CD4-positive, alpha-beta T cell treated with Interleukin-1 beta for 1 hour (primary cell): ENCODE results near the gene ITGA2B.
"Not testable (repeated sequence)": the region's sequence is repeated elsewhere in the genome, so short reads cannot be mapped to it uniquely, and the experiment has no call there.

Experiments used
- DNase-seq, 2 donors: peaks; one replicate each; pipeline ENCODE4 v3.0.0-alpha.2; 2020 to 2022

The ITGA2B gene

DNA sequence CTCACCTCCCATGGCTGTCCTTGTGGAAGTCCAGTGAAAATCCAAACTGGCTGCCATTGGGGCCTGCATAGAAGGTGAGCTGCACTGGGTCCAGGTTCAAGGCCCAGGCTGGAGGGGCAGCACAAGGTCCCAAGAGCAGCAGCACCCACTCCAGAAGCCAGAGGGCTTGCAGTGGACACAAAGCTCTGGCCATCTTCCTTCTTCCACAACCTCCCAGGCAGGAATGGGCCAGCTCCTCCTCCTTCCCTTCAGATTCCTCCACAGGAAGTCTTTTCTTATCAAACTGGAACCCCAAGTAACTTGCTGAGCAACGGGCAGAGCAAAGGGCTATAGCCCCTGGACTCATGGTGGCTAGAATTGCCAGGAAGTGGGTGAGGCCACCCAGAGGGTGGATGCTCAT lies at the start of gene ITGA2B:
TSS of gene ITGA2B (minus strand) at position 369 of the 400 bp plus-strand sequence. CDS start at position 193, 176 bp downstream.
- no peak for DNase-seq

DNA sequence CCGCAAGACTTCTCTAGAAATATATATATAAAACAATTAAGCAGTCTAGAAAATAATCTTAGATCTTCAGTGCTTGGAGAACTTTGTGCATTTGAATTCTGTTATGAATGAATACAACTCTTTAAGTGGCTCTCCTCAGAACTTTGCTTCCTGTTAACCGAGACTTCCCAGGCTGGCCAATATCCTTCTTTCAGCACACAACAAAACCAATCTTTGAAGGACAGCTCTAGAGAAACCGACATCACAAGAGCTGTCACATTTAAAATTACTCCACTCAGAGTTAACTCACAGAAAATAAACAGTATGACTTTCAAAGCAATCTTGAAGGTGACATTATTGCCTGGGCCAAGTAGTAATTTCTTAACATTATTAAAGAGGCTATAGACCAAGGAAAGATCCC lies 49.7 kb upstream of the ITGA2B start:
- no peak for DNase-seq

DNA sequence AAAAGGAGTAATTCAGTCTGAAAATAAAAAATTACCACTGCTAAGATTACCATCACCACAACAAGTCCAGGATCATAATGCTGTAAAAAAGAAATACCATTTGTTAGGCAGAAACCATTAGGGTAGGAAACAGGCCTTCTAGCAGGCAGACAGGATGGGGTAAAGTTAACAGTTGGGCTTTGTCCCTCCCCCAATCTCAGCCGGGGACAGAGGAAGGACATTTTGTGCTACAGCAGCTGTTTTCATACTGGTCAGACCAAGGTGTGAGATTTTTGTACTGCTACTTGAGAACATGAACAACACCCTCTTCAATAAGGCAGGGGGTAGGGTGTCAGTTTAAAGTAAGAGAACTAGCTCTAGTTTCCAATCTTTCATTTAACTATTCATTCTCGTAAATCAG lies 49.2 kb upstream of the ITGA2B start:
- DNase-seq, result peak; percentile 11 to 29

DNA sequence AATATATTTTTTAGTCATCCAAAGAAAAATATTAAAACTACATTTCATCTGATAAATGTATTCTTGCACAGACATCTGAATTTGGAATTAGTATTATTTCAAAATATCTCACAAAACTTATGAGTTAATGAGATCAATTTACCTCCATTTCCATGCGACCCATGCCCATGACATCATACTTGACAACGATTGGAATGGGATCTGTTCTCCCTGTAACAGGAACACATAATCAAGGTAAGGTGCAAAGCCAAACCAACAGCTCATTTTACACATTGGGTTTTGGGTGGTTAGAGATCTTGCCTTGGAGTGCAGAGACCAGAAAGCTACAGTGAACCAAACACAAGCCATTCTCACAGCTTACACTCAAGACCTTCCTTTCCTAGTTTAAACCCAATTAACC lies 46.9 kb upstream of the ITGA2B start:
- no peak for DNase-seq

DNA sequence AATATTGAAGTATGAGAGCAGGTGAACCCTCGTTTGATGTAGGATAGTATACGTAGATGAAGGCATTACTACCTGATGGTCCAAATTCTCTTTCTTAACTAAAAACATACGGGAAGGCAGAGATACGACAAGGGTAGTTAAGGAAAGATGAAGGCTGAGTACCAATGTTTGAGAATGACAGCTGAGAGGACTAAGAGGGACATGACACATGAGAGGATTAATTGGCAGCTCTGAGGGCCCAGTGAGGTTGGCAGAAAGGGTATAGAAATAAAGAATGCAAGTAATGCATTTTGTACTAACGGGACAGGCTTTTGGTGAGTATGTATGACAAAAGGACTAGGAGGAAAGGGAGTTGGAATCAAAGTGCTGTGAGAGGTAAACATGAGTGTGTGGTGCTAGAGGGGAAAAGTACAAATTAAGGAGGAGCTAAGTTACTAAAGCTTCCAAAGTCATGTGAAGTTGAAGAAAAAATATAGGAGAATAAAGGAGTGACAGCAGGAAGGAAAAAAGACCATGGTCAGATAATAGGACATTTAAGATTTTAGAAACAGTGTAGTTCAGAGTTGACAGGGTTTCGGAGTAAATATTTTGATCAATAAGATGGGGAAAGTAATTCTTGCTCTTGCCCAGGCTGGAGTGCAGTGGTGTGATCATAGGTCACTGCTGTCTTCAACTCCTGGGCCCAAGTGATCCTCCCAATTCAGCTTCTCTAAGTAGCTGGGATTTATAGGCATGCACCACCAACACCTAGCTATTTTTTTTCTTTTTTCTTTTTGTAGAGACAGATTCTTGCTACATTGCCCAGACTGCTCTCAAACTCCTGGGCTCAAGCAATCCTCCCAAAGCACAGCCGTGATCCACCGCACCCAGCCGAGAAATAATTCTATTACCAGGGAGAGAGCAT lies 43.1 kb upstream of the ITGA2B start:
- DNase-seq, result no peak

DNA sequence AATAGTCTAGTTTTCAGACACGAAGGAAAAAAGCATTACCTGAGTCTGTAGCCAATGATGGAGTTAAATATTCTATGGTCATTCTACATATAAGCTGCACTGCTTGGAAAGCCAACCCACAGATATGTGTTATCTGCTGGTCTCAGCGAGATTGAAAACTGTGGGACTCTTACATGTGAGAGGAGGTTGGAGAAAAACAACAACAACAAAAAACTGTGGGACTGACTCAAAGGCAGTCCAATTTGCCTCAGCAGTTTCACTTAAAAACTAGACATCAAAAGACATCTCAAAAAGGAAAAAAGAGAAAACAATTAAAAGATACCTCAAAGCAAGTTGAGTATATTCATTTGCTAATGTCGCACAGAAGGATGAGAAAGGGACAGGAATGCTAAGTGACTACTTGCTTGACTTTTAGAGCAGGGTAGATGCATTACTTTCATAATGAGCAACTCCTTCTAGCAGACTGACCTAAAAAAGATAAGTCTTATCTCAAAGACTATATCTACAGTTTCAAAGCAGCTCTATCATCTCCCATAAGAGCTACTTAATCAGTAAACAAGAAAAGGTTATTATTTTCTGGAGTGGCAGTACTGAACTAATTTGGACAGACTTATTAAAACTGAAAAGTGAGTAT lies 35.5 kb upstream of the ITGA2B start:
- DNase-seq, result no peak

DNA sequence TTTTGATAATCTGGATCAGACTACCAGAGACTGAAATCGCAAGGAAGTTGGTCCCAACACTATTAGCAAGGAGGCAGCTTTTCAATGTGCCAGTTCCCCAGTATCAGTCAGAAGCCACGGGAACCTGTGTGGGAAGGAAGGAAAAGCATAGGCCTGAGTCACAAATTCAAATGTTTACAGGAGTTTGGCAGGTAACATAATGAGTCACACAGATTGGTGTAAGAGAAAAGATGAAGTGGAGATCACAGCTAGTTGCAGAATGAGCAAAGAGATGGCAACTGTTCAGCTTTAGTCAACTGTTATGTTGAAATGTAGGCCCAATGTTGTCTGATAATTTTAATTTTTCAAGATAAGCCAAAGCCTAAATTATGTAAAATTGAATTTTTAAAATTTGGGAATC lies 28.1 kb upstream of the ITGA2B start:
- DNase-seq, result no peak

DNA sequence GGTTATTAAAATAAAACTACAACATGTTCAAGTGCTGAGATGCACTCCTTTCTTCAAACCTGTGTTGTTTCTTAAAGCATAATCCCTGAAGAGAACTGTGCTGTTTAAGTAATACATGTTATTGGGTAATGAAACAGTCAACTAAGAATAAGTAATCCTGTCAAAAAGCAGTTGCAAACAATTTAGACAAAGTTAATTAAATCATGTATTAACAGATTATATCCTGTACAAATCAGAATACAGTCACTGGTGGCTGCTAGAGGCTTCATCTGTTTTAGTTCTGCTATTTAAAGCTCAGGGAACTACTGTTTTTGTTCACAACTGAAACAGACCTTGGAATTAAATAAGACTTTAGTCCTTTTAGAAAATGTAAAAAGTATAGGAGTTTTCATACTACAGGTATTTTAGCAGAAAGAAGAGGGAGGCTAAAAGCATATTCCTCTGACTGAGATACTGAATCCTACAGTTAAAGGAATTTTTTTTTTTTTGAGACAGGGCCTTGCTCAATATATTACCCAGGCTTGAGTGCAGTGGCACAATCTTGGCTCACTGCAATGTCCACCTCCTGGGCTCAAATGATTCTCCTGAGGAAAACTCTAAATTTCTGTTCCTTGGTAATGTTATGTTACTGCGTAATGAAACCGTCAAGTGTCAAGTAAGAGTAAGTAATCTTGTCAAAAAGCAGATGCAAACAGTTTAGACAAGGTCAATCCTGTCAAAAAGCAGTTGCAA lies 27.3 kb upstream of the ITGA2B start:
- DNase-seq, result no peak

DNA sequence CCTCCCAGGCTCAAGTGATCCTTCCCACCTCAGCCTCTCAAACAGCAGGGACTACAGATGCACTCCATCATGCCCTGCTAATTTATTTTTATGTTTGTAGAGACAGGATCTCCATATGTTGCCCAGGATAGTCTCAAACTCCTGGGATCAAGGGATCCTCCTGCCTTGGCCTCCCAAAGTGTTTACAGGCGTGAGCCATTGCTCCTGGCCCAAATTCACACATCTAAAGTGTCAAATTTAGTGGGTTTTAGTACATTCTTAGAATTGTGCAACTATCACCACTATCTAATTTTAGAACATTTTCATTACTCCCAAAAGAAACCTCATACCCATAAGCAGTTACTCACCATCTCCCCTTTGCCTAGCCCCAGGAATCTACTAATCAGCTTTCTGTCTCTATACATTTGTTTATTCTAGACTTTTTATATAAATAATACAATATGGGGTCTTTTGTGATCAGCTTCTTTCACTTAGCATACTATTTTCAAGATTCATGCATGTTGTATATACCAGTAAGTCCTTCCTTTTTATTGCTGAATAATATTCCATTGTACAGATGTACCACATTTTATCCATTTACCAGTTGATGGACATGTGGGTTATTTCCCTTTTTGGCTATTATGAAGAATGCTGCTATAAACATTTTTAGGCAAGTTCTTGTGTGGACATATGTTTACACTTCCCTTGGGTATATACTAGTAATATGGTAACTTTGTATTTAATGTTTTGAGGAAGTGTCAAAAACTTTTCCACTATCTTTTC lies 25.1 kb upstream of the ITGA2B start:
- no peak for DNase-seq

DNA sequence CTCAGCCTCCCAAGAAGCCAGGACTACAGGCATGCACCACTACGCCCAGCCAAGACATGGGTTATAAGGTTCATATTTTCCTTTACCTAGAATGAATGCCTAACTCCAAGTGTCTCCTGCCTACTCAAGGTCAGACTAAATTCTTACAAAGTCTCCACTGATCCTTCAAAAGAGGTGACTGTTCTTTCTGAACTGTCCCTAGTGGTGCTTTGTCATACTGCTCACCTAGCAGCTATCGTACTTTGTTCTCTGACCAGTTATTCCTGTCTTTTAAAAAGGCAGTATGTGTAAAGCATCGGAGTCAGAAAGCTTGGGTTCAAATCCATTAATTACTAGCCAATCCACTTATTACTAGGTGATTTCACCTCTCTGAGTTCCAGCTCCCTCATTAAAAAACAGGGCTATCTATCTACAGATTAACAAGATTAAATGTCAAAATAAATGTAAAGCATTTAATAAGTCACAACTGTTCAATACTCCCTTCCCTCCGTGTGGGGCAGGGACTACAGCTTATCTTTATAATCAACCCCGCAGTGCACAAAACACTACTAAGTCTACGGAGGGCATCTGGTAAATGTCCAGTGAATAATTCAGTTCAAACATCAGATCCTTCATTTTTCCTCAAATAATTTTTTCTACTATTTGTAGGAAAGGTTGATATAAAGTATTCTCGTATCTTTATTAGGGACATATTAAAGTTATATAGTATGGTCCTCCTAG lies 20.0 kb upstream of the ITGA2B start:
- no peak for DNase-seq

DNA sequence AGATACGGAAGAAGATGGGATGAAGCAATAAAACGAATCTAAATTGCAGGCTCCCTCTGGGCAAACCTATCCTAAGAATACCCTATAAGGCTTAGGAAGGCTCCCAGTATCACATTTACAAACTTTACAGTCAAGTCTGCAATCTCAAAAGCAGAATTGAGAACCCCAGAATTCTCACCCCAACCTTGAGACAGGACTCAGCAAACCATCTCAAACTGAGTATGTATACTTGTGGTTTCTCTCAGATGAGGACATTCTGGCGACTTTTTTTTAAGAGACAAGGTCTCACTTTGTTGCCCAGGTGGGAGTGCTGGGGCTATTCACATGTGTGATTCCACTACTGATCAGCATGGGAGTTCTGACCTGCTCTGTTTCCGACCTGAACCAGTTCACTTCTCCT lies 19.3 kb upstream of the ITGA2B start:
- DNase-seq, result no peak

DNA sequence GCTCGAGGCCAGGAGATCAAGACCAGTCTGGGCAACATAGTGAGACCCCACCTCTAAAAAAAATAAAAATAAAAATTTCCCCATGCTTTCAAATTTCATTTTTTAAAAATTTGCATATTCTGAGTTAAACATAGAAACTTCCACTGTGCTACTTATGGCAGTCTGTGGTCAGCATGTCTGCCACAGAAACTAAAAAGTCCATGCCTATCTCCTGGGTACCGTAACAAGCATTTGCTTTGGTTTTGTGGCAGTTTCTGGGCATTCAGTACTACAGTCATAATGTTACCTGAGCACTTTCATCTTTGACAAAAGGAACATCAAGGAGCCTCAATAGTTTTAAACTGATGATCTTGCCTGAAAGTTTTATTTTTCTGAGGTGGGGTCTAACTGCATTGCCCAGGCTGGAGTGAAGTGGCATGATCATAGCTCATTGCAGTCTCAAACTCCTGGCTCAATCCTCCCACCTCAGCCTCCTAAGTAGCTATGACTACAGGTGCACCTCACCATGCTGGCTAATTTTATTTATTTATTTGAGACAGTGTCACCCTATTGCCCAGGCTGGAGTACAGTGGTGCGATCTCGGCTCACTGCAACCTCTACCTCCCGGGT lies 13.2 kb upstream of the ITGA2B start:
- no peak for DNase-seq

DNA sequence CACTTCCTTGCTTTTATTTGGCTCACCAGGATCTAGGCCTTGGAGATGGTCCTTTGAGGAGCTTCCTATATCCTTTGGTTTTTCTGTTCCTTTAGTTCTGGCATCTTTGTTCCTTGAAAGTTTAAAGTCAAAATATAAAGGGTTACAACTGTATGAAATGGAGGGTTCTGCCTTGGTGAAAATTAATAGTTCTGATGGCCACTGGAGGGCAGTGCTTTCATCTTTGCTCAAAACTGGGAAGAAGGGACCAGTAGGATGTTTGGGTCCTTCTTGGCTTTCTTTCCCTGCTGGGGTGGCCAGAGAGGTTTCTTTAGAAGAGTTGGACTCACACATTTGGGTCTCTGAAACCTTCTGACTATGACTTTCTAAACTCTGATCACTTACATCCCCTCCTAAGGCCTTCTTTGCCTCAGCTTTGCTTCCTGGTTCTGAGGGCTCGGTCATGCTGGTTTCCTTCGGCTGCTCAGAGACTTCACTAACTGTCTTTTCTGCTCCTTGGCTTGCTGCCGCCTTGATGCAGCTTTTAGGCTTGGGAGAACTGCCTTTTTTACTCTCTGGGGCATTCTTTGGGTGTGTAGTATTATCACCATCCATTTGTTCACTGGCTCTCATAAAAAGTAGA lies 10.9 kb upstream of the ITGA2B start:
- DNase-seq, result no peak

DNA sequence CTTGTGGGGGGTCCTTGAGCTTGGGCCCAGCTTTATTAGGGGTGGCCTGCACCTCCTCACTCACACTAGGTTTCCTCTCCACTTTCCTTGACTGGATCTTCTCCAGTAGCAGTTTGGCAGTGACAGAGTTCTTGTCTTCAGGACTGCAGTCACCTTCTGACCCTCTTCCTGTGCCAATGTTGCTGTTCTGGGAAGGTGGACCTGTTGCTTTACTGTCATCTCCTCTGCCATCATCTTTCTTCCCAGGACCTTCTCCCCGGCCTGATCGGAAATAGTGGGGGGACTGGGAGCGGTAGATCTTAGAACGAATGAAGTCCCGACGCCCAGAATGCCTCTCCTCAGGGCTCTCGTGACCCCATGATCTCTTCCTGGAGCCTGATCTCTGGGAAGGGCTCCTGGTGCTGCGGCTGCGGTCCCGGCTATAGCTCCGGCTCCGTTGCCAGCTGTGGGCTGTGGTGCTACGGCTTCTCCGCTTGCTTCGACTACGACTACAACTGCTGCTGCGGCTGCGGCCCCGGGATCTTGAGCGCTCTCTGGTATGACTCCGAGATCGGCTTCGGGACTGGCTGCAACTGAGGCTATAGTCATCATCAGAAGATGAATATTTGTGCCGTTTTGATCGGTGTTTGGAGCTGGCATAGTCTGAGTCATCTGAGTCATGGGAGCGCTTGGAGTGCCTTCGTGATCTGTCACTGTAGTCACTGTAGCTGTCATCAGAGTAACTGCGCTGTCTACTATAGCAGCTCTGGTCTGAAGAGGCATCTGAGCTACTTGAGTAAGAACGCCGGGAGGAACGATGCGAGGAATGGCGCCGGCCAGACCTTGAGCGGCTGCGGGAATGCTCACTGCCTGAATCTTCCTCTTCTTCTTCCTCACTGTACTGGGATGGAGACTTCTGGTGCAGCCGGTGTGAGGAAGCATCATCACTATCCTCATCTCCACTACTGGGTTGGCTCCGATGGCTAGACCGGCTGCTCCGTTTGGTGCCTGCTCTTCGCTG lies 9.5 kb upstream of the ITGA2B start:
- DNase-seq, result no peak

DNA sequence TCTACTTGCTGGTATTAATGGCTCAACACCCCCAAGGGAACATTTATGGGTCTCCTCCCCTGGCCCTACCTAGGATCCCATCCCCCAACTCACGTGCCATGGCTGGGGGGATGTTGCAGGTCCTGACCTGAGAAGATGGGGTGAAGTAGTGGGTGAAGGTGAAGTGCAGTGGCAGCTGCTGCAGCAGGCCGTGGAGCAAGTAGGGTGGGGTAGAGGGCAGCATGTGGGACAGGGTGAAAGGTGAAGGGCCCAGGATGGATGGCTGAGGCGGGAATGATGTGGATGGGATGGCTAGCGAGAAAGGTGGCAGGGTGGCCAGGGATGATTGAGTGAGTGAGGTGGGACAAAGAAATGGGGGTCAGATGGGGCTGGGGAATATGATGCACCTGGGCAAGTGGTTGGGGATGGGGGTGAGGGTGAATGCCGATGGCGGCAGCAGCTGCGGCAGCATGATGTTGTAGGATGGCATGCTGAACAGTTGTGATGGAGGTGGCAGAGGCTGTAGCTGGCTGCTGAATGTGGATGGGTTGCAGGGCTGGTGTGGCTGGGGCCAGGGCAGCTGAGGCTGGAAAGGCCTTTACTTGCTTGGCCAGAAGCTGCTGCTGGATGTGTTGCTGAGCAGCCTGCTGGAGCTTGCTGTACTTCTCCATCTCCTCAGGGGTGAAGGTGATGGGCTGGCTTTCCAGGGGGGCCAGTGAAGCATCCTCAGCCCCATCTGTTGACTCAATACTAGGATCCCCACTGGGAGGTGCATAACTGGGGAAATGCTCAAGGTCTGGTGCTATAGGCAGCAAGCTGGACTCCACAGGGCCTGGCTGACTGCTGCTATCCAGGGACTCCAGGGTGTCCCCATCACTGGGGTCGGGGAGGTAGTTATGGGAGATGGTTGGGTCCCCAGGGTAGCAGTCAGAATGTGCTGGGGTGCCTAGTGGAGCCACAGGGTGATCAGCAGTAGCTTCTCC lies 8.3 kb upstream of the ITGA2B start:
- DNase-seq, result no peak

DNA sequence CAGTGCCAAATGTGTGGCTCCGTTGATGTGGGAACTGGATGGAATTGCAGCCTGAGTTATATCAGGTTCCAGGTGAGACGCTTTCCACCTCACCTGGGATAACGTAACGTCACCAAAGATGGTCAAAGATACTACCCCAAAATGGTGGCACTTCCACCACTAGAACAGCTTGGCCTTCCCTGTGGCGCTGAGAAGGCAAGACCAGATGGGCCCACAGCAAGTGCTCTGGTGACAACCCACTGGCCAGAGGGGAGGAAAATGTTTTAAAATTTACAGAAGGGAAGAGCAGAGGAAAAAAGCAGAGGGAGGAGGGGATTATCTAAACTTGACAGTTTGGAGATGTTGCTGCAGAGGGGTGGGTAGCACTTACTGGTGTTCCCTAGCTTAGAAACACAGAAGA lies 7.5 kb upstream of the ITGA2B start:
- no peak for DNase-seq

DNA sequence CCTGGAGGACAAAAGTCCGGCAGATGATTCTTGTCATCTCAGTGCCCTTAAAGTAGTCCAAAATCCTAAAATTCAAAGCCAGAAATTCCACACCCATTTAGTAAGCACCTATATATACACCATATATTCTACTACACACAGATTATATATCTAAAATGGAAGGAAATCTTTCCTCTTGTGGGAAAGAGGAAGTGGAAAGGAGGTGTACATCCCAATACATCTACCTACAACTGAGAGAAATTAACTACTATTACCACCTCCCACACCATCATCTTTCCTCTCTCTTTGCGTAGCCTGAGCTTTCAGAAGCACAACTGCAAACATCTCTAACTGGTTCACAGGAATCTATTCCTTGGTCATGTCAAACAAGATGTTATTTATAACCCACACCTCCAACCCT lies 5.4 kb upstream of the ITGA2B start:
- DNase-seq, result no peak

DNA sequence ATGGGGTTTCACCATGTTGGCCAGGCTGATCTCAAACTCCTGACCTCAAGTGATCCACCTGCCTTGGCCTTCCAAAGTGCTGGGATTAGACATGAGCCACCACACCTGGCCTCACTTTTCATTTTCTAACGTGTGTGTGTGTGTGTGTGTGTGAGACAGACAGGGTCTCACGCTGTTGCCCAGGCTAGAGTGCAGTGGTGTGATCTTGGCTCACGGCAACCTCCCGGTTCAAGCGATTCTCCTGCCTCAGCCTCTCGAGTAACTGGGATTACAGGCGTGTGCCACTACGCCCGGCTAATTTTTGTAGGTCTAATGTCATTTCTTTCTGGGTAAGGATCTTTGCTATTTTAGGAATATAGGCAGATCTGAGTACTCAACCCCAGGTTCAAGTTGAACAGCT lies 4.7 kb upstream of the ITGA2B start:
- not testable (repeated sequence) for DNase-seq
